RPMI7951 (cell line): ENCODE results near the gene FHIP1A. TPM values are rescaled to one million over a fixed set of nuclear protein-coding genes. Genes with fewer than 3 reads are reported as not detected.
"Not testable (repeated sequence)": the region's sequence is repeated elsewhere in the genome, so short reads cannot be mapped to it uniquely, and the experiment has no call there.

Experiments used
- DNase-seq: peaks from one replicate; pipeline ENCODE4 v3.0.0-alpha.2; 2012; ENCODE audit warnings: low read depth
- total RNA-seq: library from RNA; depleted of rRNA; stranded (reverse); fragments of >200 nt; shearing (Covaris generic); gene quantifications from 2 replicates; pipeline ENCODE4 v1.2.3, GENCODE V29; 2014; rRNA removed

FHIP1A gene
- total RNA-seq = 0.20 and 0.36 TPM in 2 replicates

DNA sequence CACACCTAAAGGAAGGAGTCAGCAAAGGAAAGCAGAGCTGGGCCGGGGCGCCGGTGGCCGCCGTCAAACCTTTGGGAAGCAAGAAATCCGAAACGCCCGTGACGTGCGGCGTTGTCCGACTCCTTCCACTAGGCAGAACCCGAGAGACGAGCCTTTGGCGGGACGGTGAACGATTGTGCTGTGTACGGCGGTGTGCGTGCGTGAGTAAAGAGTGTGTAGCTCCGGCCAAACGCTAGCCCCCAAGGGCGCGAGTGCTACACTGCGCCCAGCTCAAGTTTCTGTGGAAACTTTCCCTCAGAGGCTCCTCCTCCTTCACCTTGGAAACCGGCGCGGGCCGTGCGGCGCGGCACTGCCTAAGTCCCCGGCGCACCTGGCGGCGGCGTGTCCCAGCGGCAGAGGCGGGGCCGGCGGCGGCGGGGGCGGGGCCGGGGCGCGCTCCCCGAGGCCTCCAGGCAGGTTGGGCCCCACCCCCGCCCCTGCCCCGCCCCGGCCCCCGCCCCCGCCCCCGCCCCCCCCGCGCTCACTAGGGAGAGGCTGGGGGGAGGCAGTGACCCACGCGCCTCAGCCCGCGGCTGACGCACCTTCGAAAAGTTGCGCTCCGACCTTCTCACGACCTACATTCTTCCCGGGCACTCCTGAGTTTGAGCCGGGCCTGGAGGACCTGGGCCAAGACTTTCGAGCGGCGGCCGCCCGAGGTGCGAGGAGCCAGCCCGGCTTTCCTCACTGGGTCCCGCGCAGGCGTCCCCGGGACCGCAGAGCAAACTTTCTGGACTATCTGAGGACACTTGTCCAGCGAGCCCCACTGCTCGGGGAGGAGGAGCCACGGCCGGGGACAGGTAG is at the start of gene FHIP1A:
Gene FHIP1A (plus strand): TSS at position 547 of the 840 bp plus-strand sequence. CDS start 157,084 bp downstream, outside the sequence.
- DNase-seq = peak; percentile 68

DNA sequence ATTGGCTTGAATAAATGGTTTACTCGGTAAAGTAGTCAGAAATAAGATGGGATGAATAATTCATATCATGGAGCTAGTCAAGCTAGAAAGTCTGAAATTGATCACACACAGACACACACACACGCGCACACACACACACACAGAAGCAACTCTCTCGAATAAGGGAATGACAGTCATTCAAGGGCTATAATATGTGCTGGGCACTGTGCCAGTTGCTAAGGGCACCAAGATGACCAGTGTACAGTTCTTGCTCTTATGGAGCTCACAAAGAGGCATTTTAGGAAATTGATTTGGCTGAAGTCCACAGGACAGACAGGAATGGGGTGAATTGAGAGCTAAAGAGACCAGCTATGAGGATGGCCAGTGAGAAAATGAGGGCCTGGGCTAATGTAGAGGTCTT is 49.4 kb upstream of the FHIP1A start:
- DNase-seq = peak; percentile 42

DNA sequence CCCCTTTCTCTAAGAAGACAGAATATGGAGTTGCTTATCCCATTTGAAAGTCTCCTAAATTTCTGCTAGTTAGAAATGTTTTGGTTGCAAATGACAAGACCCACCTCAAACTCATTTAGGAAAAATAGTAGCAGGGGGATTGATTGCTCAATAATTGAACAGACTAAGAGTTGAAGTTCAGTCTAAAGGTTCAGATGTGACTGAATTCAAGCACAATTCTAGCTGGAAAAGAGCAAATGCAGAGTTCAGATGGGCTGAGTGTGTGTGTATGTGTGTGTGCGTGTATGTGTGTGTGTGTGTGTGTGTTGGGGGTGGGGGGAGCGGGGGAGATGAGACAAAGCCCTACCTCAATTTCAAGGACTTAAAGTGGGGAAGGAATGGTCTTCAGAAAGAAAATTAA is 47.9 kb upstream of the FHIP1A start:
- no peak for DNase-seq

DNA sequence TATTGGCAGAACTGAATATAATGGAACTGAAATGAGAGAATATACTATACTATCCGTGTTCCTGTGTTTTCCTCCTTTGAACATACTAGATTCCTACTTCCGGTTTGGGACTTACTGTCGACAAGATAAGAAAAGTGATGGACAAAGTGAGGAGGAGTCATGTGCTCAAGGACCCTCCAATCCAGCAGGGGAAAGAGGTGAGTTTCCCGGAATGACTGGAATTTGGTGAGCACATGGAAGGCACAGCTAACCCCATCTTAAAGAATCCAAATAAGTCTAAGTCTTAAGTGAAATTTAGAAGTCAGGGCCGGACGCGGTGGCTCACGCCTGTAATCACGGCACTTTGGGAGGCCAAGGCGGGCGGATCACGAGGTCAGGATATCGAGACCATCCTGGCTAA is 47.0 kb upstream of the FHIP1A start:
- DNase-seq = no peak

DNA sequence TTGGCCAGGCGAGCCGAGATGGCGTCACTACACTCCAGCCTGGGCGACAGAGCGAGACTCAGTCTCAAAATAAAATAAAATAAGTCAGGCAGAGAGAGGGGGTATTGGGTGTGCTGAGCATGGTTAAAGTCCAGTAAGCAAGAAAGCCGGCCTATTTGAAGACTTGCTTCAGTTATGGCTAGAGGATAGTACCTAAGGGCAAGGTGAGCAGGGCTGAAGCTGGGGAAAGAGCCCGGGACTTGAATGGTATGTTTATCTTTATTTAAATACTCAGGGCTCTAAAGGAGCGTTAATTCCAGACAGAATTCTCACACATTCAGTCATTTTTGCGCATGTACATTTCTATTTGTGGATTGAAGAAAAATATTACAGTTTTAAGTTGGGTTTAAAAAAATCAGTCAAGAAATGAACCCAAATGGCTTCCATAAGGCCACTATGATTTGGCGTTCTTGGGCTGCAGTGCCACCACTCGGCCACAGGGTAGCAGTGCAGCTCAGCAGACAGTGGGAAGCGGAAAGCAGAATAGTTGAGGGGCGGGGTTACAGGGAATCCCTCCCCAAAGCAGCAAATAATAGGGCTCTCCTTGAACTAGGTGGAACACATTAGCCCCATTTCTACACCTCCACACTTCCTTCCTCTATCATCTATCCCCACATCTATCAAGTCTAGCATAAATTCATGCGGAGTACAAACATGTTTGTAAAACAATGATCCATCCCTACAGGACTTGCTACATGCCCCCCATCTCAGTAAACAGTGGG is 46.4 kb upstream of the FHIP1A start:
- peak; percentile 70 for DNase-seq

DNA sequence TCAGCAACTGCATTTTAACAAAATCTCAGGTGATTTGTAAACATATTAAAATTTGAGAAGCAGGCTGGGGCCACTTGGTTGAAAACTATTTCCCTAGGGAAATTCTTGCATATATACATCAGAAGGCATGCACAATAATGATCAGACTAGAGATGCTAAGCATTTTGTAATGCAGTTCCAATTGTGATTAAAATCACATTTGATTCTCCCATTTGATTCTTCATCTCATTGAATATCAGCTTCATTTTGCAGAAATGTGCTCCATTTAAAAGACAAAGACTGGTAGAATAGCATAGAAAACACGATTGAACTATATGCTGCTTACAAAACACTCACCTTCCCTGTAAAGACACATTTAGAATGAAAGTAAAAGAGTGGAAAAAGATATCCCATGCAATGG is 32.4 kb upstream of the FHIP1A start:
- DNase-seq = no peak

DNA sequence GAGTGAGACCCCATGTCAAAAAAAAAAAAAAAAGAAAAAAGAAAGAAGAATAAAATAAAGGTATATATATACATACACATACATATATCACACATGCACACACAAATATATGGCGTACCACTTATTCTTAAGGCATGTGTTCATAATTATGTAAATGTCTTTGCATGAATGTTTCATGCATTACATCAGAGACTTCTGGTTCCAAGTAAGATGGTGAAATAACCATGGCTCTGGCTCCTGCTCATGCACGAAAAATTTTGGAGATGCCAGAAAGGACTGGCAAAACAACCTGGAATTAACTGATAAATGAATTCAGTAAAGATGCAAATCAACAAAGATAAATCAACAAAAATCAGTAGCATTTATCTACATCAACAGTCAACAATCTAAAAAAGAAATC is 19.7 kb upstream of the FHIP1A start:
- DNase-seq = no peak

DNA sequence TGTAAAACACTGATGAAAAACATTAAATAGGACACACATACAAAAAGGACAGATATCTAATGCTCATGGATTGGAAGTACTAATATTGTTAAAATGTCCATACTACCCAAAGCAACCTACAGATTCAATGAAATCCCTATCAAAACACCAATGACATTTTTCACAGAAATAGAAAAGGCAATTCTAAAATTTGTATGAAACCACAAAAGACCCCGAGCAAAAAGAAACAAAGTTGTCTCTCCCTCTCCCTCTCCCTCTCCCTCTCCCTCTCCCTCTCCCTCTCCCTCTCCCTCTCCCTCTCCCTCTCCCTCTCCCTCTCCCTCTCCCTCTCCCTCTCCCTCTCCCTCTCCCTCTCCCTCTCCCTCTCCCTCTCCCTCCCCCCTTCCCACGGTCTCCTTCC is 19.2 kb upstream of the FHIP1A start:
- DNase-seq = not testable (repeated sequence)

DNA sequence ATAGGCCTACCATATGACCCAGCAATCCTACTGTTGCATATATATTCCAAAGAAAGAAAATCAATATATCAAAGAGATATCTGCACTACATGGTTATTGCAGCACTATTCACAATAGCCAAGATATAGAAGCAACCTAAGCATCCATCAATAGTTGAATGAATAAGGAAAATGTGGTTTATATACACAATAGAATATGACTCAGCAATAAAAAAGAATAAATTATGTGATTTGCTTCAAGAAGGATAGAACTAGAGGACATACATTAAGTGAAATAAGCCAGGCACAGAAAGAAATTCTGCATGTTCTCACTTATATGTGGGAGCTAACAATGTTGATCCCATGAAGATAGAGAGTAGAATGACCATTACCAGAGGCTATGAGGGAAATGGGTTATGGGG is 13.1 kb upstream of the FHIP1A start:
- no peak for DNase-seq

DNA sequence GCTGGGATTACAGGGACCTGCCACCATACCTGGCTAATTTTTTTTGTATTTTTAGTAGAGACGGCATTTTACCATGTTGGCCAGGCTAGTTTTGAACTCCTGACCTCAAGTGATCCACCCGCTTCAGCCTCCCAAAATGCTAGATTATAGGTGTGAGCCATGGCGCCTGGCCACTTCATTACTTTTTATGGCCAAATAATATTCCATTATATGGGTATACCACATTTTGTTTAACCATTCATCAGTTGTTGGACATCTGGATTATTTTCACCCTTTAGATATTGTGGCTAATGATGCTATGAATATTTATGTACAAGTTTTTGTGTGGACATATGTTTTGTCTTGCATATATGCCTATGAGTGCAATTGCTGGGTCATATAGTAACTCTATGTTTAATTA is 8.6 kb upstream of the FHIP1A start:
- no peak for DNase-seq

DNA sequence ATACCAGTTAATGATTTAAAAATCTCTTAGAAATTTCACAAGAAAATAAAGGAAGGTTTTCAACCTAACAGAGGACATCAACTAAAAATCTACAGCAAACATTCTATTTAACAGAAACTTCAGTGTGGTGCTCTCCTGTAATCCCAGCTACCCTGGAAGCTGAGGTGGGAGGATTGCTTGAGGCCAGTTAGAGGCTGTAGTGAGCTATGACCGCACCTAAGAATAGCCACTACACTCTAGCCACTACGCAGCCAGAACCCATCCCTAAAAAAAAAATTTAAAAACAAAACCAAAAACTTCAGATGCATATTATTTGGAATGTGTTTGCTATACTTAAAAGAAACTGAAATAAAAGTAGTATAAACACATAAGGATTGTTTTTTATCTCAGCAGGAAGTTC is 7.2 kb upstream of the FHIP1A start:
- no peak for DNase-seq

DNA sequence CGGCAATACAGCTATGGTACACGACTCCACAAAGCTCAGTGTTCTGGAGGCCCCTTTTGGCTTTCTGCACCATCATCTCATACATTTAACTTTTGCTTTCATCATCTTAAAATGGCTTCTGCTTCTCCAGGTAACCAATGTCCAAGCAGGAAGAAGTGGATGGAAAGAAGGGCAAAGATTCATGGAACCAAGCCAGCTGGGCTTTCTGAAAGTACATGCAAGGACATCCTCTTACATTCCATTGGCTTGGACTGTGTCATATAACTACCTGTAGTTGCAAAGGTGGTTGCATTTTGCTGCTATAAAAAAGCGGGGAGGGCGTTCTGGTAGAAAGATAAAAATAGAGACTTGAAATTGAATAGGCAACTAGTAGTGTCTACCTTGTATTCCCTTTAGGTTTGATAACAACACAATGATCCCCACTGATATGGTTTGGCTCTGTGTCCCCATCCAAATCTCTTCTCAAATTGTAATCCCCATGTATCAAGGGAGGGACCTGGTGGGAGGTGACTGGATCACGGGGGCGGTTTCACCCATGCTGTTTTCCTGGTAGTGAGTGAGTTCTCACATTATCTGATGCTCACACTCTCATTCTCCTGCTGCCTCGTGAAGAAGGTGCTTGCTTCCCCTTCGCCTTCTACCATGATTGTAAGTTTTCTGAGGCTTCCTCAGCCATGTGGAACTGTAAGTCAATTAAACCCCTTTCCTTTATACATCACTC is 6.7 kb upstream of the FHIP1A start:
- DNase-seq = no peak

DNA sequence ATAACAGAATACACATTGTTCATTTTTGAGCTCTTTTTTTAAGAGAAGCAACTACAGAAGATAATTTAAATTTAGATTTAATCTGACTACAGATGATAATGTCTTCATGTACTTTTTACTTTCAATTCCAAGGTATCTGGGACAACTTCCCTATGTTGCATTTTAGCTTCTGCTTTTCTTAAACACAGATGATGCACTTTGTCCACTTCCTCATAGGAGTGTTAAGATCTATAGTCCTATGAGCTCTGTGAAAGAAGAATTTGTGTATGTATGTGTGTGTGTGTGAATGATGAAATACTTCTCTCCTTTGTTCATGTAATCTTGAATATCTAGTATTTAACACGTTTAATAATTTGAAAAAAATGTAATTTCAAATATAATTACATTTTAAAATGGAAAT is 5.3 kb upstream of the FHIP1A start:
- no peak for DNase-seq

DNA sequence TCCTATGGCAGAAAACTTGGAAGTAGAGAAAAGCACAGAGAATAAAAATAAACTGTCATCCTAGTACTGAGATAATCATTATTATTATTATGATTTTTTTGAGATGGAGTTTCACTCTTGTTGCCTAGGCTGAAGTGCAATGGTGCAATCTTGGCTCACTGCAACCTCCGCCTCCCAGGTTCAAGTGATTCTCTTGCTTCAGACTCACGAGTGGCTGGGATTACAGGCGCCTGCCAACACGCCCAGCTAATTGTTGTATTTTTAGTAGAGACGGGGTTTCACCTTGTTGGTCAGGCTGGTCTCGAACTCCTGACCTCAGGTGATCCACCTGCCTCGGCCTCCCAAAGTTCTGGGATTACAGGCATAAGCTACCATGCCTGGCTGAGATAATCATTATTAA is 4.2 kb upstream of the FHIP1A start:
- DNase-seq = not testable (repeated sequence)

DNA sequence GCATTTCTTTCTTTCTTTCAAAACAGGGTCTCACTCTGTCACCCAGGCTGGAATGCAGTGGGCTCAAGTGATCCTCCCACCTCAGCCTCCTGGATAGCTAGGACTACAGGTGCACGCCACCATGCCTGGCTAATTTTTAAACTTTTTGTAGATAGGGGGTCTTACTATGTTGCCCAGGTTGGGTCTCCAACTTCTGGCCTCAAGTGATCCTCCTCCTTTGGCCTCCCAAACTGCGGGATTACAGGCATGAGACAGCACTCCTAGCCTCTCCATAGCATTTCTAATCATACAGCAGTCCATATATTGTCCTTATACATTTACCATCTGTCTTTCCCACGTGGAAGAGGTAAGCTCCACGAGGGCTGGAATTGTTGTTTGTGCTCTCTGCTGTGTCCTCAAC is 2.0 kb upstream of the FHIP1A start:
- DNase-seq = no peak

DNA sequence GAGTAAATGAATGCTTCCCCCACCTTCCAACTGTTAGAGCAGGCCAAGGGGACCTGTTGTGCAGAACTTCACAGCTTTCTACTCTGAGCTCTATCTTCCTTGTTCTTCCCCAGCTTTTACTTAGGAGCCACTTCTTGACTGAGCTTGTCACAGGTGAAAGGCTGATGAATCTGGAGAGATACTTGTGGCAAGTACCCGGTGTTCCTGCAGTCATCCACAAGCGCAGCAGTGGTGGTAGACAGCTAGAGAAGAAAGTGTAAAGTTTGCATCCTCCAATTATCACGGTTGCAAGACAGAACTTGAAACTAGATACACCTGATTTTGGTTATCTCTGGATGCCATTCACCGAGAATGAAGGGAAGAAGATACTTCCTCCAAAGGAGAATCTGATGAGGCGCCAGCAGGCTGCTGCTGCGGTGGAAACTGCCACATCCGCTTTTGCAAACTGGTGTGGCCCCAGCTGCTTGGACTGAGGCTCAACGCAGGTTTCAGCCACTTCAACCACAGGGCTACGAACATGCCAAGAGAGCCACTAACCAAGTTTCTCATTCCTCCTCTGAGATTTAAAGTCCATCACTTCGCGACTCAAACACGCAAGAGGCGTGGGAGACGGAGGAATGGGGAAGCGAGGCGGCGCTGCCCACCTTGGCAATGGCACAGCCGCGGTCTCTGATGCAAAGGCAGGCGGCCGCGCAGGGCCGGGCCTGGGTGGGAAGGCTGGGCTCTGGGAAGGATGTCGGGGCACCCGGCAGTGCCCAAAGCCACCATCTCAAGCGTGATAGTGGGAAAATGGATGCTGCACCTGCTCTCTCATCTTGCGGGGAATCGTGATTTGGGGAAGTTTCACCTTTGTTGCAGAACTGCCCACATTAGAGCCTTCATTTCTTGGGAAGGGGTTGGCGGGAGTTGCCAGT is 1.3 kb upstream of the FHIP1A start:
- no peak for DNase-seq

DNA sequence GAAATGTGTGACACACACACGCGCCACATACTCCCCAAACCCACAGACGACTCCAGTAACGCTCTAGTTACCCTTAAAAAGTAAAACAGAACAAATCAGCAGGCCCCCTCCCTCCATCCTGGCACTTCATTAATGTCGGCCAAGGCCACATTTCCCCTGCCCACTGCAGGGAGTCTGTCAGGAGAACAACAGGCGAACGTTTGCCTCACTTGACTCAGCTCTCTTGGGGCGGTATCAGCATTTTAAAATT is 671 bp upstream of the FHIP1A start:
- no peak for DNase-seq

DNA sequence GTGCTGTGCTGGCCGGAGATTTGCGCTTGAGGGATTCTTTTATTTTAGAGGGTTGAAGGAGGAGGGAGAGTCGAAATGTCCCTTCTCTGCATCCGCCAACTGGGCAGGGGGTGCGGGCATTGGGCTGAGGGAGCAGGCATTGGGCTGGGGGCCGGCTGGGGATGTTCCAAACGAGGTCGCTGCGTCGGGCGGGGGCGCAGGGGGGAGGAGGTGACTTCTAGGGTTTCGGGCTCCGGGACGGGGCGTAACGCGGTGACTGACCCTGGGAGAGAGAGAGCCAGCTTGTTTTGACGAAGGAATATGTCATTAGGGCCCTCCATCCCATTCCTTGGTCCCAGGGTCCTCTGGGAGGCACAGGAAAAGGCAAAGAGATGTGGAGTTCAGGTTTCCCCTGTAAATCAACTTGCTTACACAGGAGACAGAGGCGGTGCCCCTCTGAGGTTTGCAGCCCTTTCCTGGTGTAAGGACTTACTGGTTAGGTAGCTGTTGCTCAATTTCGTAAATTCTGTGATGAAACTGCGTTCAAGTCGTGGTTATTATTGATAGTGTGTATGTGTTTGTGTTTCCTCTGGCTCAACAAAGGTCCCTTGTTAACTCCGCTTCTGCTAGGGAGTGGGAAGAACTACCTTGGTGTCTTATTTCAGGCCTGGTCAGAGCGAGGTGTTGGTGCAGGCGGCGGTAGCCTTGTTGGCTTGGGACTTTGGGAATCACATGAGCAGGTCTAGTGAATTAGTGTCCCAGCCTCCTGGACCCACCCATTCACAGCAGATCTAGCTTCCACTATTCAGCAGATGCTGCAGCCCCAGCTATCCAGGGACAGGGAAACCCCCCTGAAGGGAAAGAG is 716 bp downstream of the FHIP1A start:
- DNase-seq = no peak

DNA sequence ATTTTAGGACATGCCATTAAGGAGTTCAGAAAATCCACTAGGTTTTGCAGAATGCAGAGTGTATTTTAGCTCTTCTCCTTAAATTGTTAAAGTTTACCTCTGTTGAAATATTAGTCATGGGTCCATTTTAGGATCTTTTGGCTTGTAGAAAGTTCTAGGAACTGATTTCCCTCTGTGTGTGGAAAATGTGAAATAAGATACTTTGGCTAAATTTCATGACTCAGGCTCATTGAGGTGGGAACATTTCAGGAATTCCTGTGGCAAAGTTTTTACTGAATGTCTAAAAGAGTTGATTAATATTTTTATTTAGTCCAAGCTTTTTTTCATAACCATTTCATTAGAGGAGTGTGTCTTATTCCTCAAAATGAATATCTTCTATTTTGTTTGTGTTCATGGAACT is 7.0 kb downstream of the FHIP1A start:
- DNase-seq = peak; percentile 53

DNA sequence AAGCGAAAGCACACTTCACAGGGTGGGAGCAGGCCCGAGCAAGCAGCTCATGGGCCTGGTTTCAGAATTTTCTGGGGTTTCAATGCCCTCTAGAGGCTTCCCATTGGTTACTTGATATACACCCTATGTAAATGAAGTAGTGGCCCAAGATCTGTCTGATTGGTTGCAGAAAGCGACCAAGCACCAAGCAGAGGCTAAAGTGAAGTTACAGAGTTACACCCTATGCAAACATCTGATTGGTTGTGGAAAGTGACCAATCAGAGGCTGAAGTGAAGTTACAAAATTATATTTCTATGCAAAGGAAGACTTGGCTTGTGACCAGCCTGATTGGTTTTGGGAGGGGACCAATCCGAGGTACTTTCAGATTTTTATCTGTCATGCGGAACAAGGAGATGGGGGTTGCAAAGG is 8.2 kb downstream of the FHIP1A start:
- peak; percentile 25 for DNase-seq
